HepG2 (cell line): Measurements from ENCODE around the gene NFYC. TPM values are rescaled to one million over a fixed set of nuclear protein-coding genes. Genes with fewer than 3 reads are reported as not detected.
A peak's percentile ranks its signal among the peaks of the same experiment; 100 is the strongest.

Experiments used
- ARHGAP35 ChIP-seq: sonication (generic); formaldehyde crosslinking; IDR thresholded peaks from 2 replicates; pipeline ENCODE4 v1.9.0; 2022; ENCODE audit warnings: mild to moderate bottlenecking, inconsistent platforms, moderate library complexity, missing genetic modification reagents, borderline replicate concordance
- FOXP1 ChIP-seq, 2 experiments: fragments of 450-650 bp in 1 of 2; IDR thresholded peaks; 2 replicates each; pipeline ENCODE4 v1.6.1; 2017 to 2018; ENCODE audit warnings: antibody characterized with exemption in 1 of 2
- HMGXB3 ChIP-seq: sonication (generic); formaldehyde crosslinking; IDR thresholded peaks from 2 replicates; pipeline ENCODE4 v1.4.0; 2020; ENCODE audit warnings: missing genetic modification reagents, borderline replicate concordance
- HOXA9 ChIP-seq: sonication (generic); formaldehyde crosslinking; IDR thresholded peaks from 2 replicates; pipeline ENCODE4 v1.8.1; 2022; ENCODE audit warnings: missing genetic modification reagents, mild to moderate bottlenecking, moderate library complexity, borderline replicate concordance
- MTF1 ChIP-seq: sonication (generic); formaldehyde crosslinking; IDR thresholded peaks from 2 replicates; pipeline ENCODE4 v1.5.0; 2020; ENCODE audit warnings: missing genetic modification reagents
- PITX1 ChIP-seq: sonication (generic); formaldehyde crosslinking; IDR thresholded peaks from 2 replicates; pipeline ENCODE4 v1.5.1; 2020; ENCODE audit warnings: mild to moderate bottlenecking, missing genetic modification reagents
- RAD51 ChIP-seq: fragments of 450-650 bp; IDR thresholded peaks from 2 replicates; pipeline ENCODE4 v1.6.1; 2016; ENCODE audit warnings: borderline replicate concordance
- RERE ChIP-seq: IDR thresholded peaks from 2 replicates; pipeline ENCODE4 v1.6.1; 2016; ENCODE audit warnings: low read depth, missing genetic modification reagents, missing compliant biosample characterization
- ZBTB38 ChIP-seq: sonication (generic); formaldehyde crosslinking; IDR thresholded peaks from 2 replicates; pipeline ENCODE4 v1.5.1; 2020; ENCODE audit warnings: mild to moderate bottlenecking, missing genetic modification reagents
- ZNF484 ChIP-seq: sonication (generic); formaldehyde crosslinking; IDR thresholded peaks from 2 replicates; pipeline ENCODE4 v1.5.1; 2020; ENCODE audit warnings: mild to moderate bottlenecking, low read depth, missing genetic modification reagents, borderline replicate concordance
- ZNF556 ChIP-seq: sonication (generic); formaldehyde crosslinking; IDR thresholded peaks from 2 replicates; pipeline ENCODE4 v1.4.0; 2020; ENCODE audit warnings: mild to moderate bottlenecking, missing genetic modification reagents, borderline replicate concordance
- polyA plus RNA-seq, 8 experiments: library from polyadenylated mRNA; depleted of rRNA in 3 of 8; stranded (reverse) in 7 of 8; unstranded in 1 of 8; fragments of >200 nt; fragmentation: Illumina TruSeq in 4 of 8; extraction: Trizol in 4 of 8; gene quantifications; 2 replicates each; pipeline versions ENCODE4 v1.2.1 to v1.2.3, GENCODE V29; 2011 to 2016; ENCODE audit warnings: low read depth in 4 of 8, missing spikeins in 1 of 8, mixed read lengths in 1 of 8; ENCODE audit not compliant: insufficient read depth in 1 of 8
- total RNA-seq, 5 experiments: library from RNA; depleted of rRNA; stranded (reverse); fragments of >200 nt; fragmentation: Illumina TruSeq; extraction: Trizol; gene quantifications; 2 replicates each; pipeline ENCODE4 v1.2.3, GENCODE V29; 2016; ENCODE audit warnings: low read depth in 1 of 5
- TF ChIP-seq, protein P1 (sequence below): sonication (generic); formaldehyde crosslinking; conservative IDR thresholded peaks from 2 replicates; pipeline ENCODE4 v1.4.0; 2020; ENCODE audit warnings: mild to moderate bottlenecking, missing genetic modification reagents, moderate library complexity
- TF ChIP-seq, protein P2 (sequence below): sonication (generic); formaldehyde crosslinking; IDR thresholded peaks from 2 replicates; pipeline ENCODE4 v1.5.0; 2020; ENCODE audit warnings: missing genetic modification reagents, mild to moderate bottlenecking, borderline replicate concordance

Gene NFYC
- total and polyA plus RNA-seq, 2 of the 13 experiments (the other 11 are each of a cell fraction or from before 2014, with no cell fraction given), result 33.9 to 73.7 TPM

DNA sequence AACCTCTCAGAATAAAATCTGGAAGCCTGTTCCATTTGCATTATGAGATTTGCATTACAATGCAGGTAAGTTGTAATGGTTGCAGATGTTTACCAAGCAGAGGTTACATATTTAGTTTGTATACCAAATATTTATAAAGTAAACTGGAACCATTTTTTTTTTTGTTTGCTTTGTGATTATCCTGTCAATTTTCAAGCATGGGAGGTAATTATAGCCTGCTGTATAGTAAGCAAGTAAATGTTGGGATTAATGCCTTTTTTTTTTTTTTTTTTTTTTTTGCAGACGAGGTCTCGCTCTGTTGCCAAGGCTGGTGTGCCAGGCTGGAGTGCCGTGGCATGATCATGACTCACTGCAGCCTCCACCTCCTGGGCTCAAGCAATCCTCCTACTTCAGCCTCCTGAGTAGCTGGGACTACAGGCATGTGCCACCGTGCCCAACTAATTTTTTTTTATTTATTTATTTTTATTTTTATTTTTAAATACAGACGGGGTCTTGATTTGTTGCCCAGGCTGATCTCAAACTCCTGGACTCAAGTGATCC, 21.0 kb downstream of the NFYC start (continued):
- TF ChIP-seq HMGXB3 (CRISPR knock-in tag), result no peak
- TF ChIP-seq ZNF556 (CRISPR knock-in tag), result no peak
- peak; percentile 64; the same call in 1 of the 2 replicates for TF ChIP-seq RERE
- TF ChIP-seq, protein P1, sequence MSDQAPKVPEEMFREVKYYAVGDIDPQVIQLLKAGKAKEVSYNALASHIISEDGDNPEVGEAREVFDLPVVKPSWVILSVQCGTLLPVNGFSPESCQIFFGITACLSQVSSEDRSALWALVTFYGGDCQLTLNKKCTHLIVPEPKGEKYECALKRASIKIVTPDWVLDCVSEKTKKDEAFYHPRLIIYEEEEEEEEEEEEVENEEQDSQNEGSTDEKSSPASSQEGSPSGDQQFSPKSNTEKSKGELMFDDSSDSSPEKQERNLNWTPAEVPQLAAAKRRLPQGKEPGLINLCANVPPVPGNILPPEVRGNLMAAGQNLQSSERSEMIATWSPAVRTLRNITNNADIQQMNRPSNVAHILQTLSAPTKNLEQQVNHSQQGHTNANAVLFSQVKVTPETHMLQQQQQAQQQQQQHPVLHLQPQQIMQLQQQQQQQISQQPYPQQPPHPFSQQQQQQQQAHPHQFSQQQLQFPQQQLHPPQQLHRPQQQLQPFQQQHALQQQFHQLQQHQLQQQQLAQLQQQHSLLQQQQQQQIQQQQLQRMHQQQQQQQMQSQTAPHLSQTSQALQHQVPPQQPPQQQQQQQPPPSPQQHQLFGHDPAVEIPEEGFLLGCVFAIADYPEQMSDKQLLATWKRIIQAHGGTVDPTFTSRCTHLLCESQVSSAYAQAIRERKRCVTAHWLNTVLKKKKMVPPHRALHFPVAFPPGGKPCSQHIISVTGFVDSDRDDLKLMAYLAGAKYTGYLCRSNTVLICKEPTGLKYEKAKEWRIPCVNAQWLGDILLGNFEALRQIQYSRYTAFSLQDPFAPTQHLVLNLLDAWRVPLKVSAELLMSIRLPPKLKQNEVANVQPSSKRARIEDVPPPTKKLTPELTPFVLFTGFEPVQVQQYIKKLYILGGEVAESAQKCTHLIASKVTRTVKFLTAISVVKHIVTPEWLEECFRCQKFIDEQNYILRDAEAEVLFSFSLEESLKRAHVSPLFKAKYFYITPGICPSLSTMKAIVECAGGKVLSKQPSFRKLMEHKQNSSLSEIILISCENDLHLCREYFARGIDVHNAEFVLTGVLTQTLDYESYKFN (CRISPR knock-in tag), result peak; percentile 49; the same call in 1 of the 2 replicates
- no peak for TF ChIP-seq ZBTB38 (CRISPR knock-in tag)
- no peak for TF ChIP-seq MTF1 (CRISPR knock-in tag)
- no peak for TF ChIP-seq HOXA9 (CRISPR knock-in tag)
- no peak for TF ChIP-seq ZNF484 (CRISPR knock-in tag)
- TF ChIP-seq FOXP1 (IDR thresholded peaks at IDR 0.05), result peak; percentile 69
- peak; percentile 93 for TF ChIP-seq FOXP1 (CRISPR knock-in tag; IDR thresholded peaks at IDR 0.05)
- no peak for TF ChIP-seq RAD51
- no peak for TF ChIP-seq ARHGAP35
- TF ChIP-seq, protein P2, sequence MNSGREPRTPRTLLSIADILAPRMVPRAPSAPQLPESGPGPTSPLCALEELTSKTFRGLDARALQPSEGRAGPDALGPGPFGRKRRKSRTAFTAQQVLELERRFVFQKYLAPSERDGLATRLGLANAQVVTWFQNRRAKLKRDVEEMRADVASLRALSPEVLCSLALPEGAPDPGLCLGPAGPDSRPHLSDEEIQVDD (CRISPR knock-in tag), result no peak
- TF ChIP-seq PITX1 (CRISPR knock-in tag), result no peak
